Muscle layer of duodenum (tissue), 2 donors: ENCODE data around the gene DENND4A.

ENCODE experiments used
- H3K27ac ChIP-seq: one replicate; pipeline ENCODE4 v1.7.0; 2013; ENCODE audit warnings: mild to moderate bottlenecking, low read length
- H3K27me3 ChIP-seq: one replicate; pipeline ENCODE4 v1.7.0; 2013; ENCODE audit warnings: low read depth, mild to moderate bottlenecking, control low read depth, low read length
- H3K36me3 ChIP-seq, 2 donors: one replicate each; pipeline ENCODE4 v1.7.0; 2013; ENCODE audit warnings: low read length in 2 of 2, control low read depth in 1 of 2, mild to moderate bottlenecking in 1 of 2; ENCODE audit not compliant: insufficient read depth in 2 of 2, control insufficient read depth in 1 of 2
- H3K4me1 ChIP-seq, 2 donors: one replicate each; pipeline ENCODE4 v1.7.0; 2013; ENCODE audit warnings: low read length in 2 of 2, mild to moderate bottlenecking in 2 of 2, control low read depth in 1 of 2, moderate library complexity in 1 of 2; ENCODE audit not compliant: insufficient read depth in 2 of 2, control insufficient read depth in 1 of 2
- H3K4me3 ChIP-seq, 2 donors: one replicate each; pipeline ENCODE4 v1.7.0; 2013; ENCODE audit warnings: low read length in 2 of 2, low read depth in 1 of 2, mild to moderate bottlenecking in 1 of 2
- H3K9me3 ChIP-seq, 2 donors: one replicate each; pipeline ENCODE4 v1.7.0; 2013; ENCODE audit warnings: low read length in 2 of 2, control low read depth in 1 of 2, mild to moderate bottlenecking in 1 of 2; ENCODE audit not compliant: control insufficient read depth in 1 of 2
- donor health status: healthy.

The DENND4A gene

DNA sequence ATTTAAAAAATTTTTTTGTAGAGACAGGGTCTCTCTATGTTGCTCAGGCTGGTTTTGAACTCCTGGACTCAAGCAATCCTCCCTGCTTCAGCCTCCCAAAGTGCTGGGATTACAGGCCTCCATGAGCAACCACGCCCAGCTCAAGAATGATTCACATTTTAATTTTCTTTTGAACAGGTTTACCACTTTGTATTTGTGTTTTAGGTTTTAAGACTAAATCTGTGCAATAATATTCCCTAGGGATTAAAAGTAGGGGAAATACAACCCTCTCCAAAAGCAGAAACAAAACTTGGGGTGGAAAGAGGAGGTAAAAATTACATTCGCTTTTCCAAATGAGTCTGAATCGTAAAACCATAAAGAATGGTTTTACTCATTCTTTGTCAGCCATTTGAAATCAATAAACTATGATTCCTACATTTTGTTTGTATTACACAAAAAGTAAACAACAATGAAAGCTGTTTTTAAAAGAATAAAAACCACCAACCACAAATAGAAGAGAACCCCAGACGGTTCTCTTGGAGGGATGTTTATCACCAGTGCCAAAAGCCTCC, 132.5 kb downstream of the DENND4A start:
- Histone ChIP-seq H3K4me1 (no peaks in the 10 kb centered on the region), H3K9me3 (no peaks in the 10 kb centered on the region), H3K4me3 (no peak overlapping the region), H3K36me3 (peaks cover 23 to 49% of the 10 kb centered on the region in 2 donors), H3K27me3 (no peaks in the 10 kb centered on the region), H3K27ac (no peak overlapping the region)

DNA sequence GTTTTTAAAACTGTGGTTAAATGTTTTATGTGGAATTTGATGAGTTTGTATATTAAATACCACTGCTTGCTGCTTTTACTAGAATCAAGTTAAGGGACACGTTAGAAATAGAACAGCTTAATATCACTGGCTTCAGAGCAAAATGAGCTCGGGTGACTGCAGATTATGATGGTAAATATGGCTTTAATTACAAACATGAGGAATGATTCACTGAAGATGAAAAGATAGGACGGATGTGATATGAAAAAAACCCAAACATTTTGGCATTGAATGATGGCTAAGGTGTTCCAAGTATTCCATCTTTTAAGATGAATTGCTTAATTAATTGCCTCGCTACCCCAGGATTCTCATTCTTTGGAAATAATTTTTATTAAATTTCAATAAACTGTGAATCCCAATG, 136.6 kb downstream of the DENND4A start:
- Histone ChIP-seq H3K9me3 (no peaks in the 10 kb centered on the region), H3K4me1 (no peaks in the 10 kb centered on the region), H3K4me3 (no peak overlapping the region), H3K36me3 (peaks cover 9 to 37% of the 10 kb centered on the region in 2 donors), H3K27me3 (no peaks in the 10 kb centered on the region), H3K27ac (no peak overlapping the region)

DNA sequence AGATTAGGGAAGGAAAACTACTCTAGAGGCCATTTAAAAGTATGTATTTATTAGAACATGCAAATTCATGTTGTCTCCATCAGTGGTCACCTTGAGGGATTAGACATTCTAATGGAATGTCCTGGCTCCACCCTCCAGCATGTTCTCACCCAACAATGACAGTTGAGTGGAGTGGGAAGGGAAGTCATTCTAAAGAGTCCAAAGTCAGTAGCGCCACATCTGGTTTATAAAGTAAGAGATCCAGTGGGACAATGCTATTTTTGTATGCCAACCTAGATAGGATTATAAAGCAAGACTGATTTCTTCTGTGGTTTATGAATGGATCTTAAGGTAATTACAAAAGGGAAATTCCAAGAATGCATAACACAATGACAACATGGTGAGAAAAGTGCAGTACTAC, 137.1 kb downstream of the DENND4A start:
- peaks cover 9 to 33% of the 10 kb centered on the region in 2 donors for H3K36me3 ChIP-seq
- H3K27me3 ChIP-seq: no peaks in the 10 kb centered on the region
- H3K4me1 ChIP-seq: no peaks in the 10 kb centered on the region
- H3K27ac ChIP-seq: no peak overlapping the region
- H3K9me3 ChIP-seq: no peaks in the 10 kb centered on the region
- H3K4me3 ChIP-seq: no peak overlapping the region

DNA sequence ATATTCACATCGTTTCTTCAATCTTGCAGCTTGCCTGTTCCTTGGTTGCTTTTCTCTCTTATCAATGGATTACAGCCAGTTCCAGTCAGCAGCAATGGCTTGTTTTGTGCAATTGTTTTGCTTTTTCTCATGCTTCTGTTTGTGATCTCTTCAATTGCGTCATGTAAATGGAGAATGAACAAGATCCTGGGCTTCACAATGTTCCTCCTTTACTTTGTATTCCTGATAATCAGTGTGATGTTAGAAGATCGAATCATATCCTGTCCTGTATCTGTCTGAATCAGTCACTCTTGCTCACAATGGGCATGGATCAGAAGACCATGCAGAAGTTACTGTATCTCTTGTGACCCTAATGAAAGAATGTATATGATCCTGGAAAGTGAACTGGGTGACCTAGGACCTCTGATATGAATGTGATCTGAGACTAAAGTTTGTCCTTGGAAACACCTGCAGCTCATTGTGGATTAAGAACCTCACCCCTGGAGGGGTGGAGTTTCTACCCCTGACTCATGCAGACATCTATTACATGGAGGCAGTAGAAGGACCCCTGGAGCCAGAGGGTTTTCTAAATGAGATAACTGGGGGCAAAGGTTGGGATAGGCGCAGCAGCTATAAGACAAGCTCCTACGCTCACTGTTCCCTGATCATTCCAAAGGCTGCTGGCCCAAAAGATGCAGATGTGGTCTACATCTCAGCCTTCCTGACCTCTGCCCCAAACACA, 138.1 kb downstream of the DENND4A start:
- no peaks in the 10 kb centered on the region for H3K27me3 ChIP-seq
- no peak overlapping the region for H3K27ac ChIP-seq
- H3K36me3 ChIP-seq: peaks cover 9 to 31% of the 10 kb centered on the region in 2 donors
- H3K4me1 ChIP-seq: no peaks in the 10 kb centered on the region
- no peak overlapping the region for H3K4me3 ChIP-seq
- no peaks in the 10 kb centered on the region for H3K9me3 ChIP-seq

DNA sequence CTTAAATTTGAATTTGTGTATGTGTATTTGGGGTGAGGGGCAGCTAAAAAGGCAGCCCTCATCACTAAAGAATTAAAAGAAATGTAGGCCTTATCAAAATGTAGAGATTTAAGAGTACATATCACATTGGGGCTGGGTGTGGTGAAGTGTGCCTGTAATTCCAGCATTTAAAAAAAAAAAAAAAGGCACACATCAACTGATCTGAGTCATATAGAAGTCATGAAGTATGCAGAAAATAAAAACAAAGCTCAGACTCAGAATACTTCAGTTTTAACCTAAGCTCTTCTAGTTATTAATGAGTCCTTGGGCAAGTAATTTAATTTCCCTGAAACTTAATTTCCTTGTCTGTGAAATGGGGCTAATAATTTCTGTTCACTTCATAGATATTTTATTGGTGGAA, 138.8 kb downstream of the DENND4A start:
- Histone ChIP-seq H3K36me3 (peaks cover 9 to 27% of the 10 kb centered on the region in 2 donors), H3K4me3 (no peak overlapping the region), H3K4me1 (no peaks in the 10 kb centered on the region), H3K27ac (no peak overlapping the region), H3K9me3 (no peaks in the 10 kb centered on the region), H3K27me3 (no peaks in the 10 kb centered on the region)

DNA sequence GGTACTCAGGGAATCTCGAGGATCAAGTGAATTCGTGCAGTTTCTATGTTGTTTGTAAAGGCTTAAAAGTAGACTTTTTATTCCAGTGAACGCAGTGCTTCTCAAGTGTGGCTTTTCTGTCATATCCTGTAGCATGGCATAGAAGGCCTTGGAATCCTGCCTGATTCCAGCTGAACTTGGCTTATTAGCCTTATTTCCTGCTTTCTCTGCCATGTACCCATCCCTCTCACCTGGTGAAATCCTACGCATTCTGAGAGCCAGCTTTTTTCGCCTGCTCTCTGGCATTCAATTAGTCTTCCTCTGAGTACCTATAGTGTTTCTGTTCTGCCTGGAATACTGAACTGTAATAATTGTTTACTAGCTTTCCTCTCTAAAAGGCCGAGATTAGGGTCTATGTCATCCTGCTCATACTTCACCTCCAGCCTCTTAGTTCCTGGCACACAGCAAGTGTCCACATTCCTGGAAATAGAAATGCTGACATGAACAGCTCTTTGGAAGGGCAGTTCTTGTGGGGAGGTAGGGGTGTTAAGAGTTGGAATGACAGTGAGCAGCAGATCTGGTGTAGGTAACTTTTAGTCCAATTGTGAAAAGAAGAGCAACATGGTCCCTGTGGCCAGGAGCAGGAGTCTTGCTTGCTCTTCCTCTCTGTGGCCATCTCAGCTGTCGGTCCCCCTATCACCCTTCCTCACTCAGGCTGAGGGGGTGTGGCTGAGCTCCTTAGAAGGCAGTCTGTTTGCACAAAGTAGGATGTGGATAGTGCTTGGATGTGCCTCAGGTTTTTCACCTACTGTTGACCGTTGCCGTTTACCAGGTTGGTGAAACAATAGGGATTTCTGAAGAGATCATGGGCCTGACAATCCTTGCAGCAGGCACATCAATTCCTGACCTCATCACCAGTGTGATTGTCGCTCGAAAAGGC, 140.0 kb downstream of the DENND4A start:
- Histone ChIP-seq H3K4me1 (no peaks in the 10 kb centered on the region), H3K27me3 (no peaks in the 10 kb centered on the region), H3K27ac (no peak overlapping the region), H3K9me3 (no peaks in the 10 kb centered on the region), H3K36me3 (peaks cover 5 to 19% of the 10 kb centered on the region in 2 donors), H3K4me3 (no peak overlapping the region)

DNA sequence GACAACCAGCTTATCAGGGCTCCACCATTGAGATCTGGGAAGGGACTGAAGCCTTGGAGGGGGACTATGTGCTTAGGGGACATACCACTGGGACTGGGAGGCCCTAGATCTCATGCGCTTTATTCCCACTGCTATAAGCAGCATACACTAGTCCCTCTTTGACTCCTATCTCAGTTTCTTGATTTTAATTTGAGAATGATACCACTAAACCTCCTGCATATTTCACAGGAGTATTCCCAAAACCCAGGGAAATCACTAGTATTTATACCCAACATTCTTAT, 141.1 kb downstream of the DENND4A start:
- Histone ChIP-seq H3K4me1 (no peaks in the 10 kb centered on the region), H3K4me3 (no peak overlapping the region), H3K27me3 (no peaks in the 10 kb centered on the region), H3K36me3 (peaks cover 2 to 19% of the 10 kb centered on the region in 2 donors), H3K27ac (no peak overlapping the region), H3K9me3 (no peaks in the 10 kb centered on the region)

DNA sequence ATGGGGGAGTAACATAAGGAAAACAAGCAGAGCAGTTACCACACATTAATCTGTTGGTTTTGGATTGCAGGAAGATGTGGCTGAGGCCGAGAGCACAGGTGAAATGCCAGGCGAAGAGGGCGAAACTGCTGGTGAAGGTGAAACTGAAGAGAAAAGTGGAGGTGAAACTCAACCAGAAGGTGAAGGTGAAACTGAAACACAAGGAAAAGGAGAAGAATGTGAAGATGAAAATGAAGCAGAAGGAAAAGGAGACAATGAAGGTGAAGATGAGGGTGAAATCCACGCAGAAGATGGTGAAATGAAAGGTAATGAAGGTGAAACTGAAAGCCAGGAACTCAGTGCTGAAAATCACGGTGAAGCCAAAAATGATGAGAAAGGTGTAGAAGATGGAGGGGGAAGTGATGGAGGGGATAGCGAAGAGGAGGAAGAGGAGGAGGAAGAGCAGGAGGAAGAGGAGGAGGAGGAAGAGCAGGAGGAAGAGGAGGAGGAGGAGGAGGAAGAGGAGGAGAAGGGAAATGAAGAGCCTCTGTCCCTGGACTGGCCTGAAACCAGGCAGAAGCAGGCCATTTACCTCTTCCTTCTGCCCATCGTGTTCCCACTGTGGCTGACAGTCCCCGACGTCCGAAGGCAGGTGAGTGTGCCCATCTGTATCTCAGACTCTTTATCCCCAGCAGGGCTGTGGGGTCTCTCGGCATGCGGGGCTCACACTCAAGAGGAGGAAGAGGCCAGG, 141.6 kb downstream of the DENND4A start:
- Histone ChIP-seq H3K9me3 (no peaks in the 10 kb centered on the region), H3K36me3 (peaks cover 0 to 19% of the 10 kb centered on the region in 2 donors), H3K4me3 (no peak overlapping the region), H3K27me3 (no peaks in the 10 kb centered on the region), H3K4me1 (no peaks in the 10 kb centered on the region), H3K27ac (no peak overlapping the region)

DNA sequence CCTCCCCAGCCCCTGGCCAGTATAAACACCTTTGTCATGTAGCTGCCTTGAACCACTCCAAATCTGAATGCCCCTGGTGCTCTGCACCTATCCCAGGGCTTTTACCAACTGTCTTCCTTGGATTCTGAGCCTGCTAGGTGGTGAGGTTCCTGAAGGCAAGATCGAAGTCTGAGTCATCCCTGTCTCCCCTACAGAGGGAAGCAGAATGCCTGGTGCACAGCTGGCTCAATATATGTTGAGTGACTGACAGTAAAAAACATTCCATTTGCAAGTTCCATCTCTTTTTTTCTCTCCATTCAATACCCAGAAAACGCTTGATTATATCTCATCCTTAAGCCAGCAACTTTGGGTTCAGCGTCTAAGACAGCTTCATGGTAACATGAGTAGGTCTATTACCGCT, 145.6 kb downstream of the DENND4A start:
- no peak overlapping the region for H3K27ac ChIP-seq
- no peaks in the 10 kb centered on the region for H3K4me1 ChIP-seq
- H3K4me3 ChIP-seq: no peak overlapping the region
- peaks cover 0 to 3% of the 10 kb centered on the region in 2 donors for H3K36me3 ChIP-seq
- H3K27me3 ChIP-seq: no peaks in the 10 kb centered on the region
- no peaks in the 10 kb centered on the region for H3K9me3 ChIP-seq

DNA sequence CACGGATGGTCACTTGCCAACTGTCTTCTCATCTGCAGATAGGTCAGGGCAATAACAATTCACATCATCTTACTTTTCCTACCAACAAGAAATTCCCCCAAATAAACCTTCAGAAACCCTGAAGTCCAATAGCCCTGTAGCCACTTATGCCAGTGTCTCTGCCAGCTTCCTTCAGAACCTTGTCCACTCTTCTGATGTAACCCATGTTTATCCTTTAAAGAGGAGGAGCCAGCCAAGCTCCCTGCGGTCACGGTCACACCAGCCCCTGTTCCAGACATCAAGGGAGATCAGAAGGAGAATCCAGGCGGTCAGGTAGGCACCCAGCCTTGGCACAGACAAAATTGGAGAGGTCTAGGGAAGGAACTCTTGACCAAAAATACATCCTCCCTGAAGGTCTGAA, 146.7 kb downstream of the DENND4A start:
- no peaks in the 10 kb centered on the region for H3K4me1 ChIP-seq
- no peak overlapping the region for H3K27ac ChIP-seq
- no peaks in the 10 kb centered on the region for H3K27me3 ChIP-seq
- no peaks in the 10 kb centered on the region for H3K36me3 ChIP-seq
- H3K4me3 ChIP-seq: no peak overlapping the region
- H3K9me3 ChIP-seq: no peaks in the 10 kb centered on the region

DNA sequence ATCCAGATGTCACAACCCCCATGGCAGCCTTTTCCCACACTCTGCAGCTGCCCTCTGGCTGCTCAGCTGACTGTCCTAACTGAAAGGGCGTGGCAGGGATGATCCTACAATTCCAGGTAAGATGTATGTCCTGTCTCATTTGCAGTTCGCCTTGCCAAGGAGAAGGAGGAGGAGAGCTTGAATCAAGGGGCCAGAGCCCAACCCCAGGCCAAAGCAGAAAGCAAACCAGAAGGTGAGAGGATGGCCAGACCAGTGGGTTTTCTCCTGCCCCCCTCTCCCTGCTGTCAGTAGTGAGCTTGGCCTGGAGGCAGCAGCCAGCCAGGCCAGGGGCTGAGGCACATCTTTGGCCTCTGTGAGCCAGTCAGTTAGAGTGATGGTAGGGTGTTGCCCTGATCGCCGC, 147.8 kb downstream of the DENND4A start:
- no peak overlapping the region for H3K4me3 ChIP-seq
- H3K27ac ChIP-seq: no peak overlapping the region
- H3K36me3 ChIP-seq: no peaks in the 10 kb centered on the region
- H3K4me1 ChIP-seq: no peaks in the 10 kb centered on the region
- no peaks in the 10 kb centered on the region for H3K9me3 ChIP-seq
- no peaks in the 10 kb centered on the region for H3K27me3 ChIP-seq
